Stimulated activated CD4-positive, alpha-beta T cell treated with anti-CD3 and anti-CD28 coated beads, Interleukin-2, amount 100 ng/mL, for 24 hours (primary cell): ENCODE measurements around the gene RPS19.

ENCODE experiments used
- DNase-seq, 2 donors: peaks; one replicate each; pipeline ENCODE4 v3.0.0-alpha.2; 2020

RPS19 gene

DNA sequence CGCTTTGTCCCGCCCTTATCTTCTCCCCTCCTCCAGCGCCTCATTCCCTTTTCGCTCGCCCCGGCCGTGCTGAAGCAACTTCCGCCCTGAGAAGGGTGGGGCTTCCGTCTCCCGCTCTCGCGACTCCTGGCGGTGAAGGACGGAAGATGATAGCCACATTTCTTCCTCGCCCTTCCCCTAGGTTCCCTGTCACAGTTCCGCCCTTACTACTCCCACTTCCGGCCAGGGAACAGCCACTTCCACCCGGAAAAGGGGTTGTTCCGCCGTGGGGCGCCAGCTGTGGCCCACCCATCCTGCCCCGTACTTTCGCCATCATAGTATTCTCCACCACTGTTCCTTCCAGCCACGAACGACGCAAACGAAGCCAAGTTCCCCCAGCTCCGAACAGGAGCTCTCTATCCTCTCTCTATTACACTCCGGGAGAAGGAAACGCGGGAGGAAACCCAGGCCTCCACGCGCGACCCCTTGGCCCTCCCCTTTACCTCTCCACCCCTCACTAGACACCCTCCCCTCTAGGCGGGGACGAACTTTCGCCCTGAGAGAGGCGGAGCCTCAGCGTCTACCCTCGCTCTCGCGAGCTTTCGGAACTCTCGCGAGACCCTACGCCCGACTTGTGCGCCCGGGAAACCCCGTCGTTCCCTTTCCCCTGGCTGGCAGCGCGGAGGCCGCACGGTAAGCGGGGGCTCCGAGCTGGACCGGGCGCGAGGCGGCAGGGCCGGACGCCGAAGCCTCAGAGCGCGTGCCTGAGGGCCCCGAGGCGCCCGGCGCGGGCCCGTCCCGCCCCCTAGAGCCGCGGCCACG lies at the start of gene RPS19:
Gene RPS19, plus strand, starts transcription at position 638 of the 801 bp plus-strand sequence. CDS start 520 bp downstream, outside the sequence.
- DNase-seq: peak; percentile 98 to 99

DNA sequence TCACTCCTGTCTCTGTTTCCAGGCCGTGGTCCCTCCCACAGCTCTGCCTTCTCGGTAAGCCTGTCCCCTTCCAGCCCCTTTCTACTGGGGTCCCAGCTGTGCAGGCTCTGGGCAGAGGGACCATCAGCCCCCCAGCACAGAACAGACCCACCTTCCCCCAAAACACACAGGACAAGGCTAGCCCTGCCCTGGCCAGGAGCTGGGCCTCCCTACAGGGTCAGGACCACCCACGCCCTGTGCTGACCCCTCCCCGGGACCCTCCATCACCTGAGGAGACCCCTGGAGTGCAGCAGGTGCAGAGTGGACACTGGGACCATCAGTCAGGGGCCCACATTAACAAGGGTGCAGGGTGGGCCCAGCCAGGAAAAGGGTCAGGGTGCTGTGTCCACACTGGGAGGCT lies 49.8 kb upstream of the RPS19 start:
- DNase-seq: no peak

DNA sequence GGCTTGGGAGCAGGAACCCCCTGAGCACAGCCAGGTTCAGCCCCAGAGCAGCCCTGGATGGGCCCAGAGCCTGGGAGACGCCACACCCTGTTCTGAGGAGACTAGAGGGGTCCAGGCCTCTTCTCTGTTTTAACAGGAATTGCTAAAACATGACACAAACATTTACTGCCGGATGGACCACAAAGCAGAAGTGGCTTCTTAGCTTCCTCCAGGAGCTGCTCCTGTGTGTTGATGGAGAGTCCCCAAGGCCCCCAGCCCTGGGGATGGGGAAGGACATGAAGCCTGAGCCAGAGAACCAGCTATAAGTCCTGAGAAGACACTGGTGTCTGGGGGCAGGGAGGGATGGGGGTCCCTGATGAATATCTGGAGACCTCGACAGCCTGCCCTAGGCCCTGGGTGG lies 49.0 kb upstream of the RPS19 start:
- no peak for DNase-seq

DNA sequence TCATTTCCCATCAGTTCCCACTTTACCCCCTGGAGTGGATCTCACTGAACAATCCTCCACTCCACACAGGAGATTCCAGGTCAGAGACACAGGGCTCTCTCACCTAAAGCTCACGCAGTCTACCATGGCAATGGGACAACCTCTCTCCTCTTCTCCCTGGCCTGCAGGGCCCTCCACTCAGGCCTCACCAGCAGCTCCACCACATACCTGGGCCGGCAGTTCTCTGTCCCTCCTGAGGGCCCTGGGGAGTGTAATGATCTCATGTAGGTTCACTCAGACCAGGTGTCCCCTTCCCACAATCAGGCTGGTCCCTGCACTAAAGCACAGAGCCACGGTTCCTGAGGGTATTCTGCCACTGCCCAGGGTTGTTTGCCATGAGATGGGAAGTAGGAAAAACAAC lies 48.1 kb upstream of the RPS19 start:
- DNase-seq: no peak

DNA sequence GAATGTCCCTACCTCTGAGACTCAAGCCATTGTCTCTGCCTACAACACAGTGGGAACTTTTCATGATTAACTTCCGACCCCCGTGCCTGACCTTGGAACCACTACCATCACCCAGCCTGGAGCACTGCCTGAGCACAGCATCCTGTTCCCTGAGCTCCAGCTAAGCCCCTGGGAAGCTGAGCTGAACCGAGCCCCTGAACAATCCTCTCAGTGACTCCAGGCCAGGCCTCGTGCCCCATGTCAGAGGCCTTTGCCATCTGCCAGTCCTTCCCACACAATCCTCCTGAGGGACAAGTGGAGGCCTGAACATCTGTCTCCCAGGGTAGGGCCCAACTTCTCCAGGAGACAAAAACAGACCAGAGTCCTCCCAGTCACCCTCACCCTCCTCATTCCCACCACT lies 46.1 kb upstream of the RPS19 start:
- no peak for DNase-seq

DNA sequence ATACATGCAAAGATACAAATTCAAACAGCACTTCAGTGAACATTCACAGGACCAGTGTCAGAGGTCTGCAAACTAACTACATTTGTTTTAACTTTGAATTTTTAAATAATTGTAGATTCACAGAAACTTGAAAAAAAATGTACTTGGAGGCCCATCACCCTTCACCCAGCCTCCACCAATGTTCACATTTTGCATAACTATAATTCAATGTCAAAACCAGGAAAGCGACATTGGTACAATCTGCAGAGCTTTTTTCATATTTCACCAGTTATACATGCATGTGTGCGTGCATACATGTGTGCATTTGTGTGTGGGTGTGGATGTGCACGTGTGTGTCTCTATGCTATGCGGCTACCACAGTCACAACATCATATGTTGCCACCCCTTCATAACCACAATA lies 44.8 kb upstream of the RPS19 start:
- no peak for DNase-seq

DNA sequence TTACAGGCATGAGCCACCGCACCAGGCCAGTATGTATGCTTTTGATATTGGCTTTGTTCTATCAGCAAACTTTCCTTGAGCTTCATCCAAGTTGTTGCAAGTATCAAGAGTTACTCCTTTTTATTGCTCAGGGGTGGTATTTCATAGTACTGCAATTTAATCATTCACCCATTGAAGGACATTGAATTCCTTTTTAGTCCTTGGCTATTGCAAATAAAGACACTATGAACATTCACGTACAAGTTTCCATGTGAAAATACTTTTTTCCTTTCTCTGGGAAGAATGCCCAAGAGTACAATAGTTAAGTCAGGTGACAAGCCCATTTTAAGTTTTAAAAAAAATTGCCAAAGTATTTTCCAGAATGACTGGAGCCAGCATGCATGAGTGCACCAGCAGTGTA lies 43.3 kb upstream of the RPS19 start:
- DNase-seq: no peak

DNA sequence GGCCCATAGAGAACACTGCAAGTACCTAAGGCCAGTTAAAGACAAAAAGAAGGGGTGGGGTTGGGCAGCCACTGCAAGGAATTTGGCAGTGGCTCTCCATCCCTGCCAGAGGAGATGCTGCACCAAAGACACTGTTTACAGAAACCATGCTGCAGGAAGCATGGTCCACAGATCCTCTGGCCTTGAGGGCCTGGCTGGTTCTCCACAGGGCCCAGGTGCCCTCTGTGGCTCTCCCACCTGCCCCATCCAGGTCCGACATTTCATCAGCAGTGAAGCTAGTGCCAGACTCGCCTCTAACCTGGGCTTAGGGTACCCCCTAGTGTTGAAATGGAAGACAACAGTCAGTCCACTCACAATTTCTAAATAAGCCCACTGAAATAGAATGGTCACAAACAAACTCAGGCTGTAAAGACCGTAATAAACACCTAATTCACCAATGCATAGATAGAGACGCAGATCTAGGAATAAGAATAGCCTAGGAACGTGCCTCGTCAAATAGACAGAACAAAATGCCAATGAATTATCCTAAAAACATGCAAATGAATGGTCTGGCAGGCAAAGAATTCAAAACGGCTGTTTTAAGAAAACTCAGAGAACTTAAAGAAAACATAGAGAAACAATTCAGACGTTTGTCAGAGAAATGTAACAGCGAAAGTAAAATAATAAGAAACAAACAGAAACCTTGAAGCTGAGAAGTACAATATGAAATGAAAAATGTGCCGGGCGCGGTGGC lies 38.9 kb upstream of the RPS19 start:
- peak; percentile 30 to 53 for DNase-seq

DNA sequence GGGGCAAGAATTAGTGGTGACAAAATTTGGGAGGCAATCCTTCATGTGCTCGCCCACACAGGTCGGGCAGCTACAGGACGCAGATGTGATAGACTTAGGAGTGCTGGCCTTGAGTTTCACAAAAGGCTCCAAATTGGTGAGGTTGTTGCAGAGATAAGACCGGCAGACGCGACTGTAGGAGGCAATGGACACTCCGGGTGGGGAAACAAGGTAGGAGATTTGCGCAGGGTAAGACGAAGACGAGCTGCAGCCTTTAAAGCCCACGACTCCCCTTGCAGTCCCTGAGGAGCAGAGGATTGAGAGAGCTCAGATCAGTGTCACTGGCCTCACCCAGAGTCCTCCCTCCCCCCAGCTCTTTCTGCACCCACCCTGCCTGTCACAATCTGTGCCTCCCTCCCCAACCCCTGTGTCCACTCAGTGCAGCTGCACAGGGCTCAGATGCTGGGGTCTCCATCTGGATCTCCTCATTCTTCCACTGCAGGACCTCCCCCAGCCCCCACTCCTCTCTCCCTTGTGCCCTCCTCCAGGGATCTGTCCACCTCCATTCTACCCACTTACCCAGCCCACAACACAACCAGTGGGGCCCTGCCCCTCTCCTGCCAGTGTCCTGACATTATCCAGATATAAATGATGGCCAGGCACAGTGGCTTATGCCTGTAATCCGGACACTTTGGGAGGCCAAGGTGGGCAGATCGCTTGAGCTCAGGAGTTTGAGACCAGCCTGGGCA lies 21.9 kb upstream of the RPS19 start:
- DNase-seq: no peak

DNA sequence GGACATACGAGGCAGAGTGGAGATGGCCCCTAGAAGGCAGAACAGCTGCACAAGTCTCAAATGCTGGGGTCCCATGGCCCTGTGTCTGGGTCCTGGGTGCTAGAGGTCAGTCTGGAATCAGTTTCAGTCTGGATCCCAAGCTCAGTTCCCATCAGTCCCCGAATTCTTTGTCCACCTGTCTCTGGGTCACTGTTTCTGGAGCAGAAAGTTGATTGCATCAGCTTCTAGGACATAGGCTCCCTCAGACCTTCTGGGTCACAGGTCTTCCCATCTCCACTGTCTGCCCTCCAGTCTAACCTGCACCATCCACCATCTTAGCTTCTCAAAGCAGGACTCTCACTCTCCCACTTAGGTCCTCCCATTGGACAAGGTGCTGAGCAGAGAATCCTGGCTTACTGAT lies 20.8 kb upstream of the RPS19 start:
- DNase-seq: no peak

DNA sequence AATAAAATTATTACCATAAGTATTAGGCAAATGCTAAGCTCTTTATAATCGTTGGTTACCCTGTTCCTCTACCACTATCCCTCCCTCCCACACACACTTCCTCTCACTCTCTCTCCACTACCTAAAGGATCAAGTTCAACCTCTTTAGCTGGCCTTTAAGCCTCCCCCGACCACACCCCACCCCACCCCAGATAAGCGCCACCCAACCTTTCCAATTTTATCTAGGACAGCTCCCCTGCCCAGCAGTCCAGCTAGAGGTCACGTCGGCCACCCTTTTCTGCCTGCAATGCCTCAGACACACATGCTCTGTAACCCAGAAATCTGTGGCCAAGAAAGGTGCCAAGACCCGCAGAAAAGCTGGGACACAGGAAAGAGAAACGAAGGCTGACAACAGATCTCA lies 16.7 kb upstream of the RPS19 start:
- DNase-seq: no peak

DNA sequence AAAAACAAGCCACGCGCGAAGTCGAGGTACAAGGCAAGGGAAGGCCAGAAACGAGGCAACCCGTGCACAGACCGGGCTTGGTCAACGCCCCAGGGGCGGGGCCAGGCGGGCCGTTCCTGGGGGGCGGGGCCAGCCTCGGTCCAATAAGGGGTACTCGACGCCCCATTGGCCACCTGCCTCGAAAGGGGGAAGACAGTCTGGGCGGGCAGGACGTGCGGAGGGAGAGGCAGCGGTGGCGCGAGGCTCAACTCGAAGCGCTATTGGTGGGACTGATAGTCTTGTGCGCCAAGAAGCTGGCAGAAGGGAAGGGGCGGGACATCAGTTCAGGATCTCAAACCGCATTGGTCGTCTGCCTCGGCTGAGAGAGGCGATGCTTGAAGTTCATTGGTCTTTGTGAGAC lies 15.5 kb upstream of the RPS19 start, which contains the start of gene LYPD4:
Gene LYPD4, minus strand, starts transcription at position 83 of the 400 bp plus-strand sequence. CDS start 5,398 bp downstream, outside the sequence.
- DNase-seq: no peak

DNA sequence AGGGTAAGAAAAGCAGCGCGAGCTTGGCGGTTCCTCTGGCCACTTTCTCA lies 15.2 kb upstream of the RPS19 start, which contains the start of gene DMRTC2:
Gene DMRTC2, plus strand, starts transcription at position 42 of the 50 bp plus-strand sequence. CDS start 2,387 bp downstream, outside the sequence.
- no peak for DNase-seq

DNA sequence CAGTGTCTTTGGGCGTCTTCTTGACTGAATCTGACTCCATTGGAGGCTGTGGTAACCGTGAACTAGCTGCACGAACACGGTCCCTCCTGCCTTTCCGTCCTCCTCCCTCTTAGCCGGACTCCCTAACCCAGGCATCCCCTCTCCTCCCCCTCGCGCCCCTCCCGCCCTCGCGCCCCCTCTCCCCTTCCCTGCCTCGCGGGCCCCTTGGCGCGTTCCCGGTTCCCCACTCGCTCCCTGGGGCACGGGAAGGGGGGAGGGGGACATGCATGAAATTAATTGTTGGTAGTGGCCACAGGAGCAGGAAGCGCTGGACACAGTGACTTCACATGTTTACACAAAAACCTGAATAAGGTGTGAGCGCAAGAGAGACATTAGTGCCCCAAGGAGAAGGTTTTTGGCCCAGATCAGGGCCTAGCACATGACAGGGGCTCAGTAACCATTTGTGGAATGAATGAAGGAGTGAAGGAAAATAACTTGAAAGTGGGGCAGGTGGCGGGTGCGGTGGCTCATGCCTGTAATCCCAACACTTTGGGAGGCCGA lies 14.9 kb upstream of the RPS19 start:
- DNase-seq: no peak

DNA sequence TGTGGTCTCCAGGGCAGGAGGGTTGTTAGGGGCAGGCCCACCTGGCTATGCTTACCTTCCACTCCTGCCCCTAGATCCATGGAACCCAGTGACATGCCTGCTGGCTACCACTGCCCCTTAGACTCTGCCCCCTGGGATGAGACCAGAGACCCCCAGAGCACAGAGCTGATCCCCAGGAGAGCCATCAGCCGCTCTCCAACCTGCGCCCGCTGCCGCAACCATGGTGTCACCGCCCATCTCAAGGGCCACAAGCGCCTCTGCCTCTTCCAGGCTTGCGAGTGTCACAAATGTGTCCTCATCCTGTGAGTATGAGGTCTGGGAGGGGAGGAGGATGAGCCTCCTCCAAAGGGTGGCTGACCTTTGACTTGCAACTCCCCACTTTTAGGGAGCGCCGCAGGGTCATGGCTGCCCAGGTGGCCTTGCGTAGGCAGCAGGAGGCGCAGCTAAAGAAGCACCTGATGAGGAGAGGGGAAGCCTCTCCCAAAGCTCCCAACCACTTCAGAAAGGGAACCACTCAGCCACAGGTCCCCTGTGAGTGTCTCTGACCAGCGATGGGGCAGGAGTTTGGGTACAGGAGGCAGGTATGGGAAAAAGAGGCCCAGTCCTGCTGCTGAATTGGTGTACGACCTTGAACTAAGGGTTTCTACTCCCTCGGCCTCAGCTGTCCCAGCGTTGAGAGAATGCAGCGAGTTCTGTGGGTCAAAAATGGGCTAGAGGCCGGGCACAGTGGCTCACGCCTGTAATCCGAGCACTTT lies 12.5 kb upstream of the RPS19 start:
- DNase-seq: no peak

DNA sequence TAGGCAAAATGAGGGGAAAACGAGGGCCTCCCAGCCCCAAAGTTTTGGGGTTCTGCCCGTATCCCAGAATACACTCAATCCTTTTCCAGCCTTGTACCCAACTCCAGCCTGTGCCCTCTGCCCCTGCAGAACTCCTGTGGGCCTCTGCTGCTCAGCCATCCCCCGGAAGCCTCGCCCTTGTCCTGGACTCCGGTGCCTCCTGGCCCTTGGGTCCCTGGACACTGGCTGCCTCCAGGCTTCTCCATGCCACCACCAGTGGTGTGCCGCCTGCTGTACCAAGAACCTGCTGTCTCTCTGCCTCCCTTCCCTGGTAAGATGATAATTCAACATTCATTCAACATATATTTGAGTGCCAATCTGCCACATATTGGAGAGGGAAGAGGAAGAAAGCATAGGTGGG lies 11.4 kb upstream of the RPS19 start:
- DNase-seq: no peak

DNA sequence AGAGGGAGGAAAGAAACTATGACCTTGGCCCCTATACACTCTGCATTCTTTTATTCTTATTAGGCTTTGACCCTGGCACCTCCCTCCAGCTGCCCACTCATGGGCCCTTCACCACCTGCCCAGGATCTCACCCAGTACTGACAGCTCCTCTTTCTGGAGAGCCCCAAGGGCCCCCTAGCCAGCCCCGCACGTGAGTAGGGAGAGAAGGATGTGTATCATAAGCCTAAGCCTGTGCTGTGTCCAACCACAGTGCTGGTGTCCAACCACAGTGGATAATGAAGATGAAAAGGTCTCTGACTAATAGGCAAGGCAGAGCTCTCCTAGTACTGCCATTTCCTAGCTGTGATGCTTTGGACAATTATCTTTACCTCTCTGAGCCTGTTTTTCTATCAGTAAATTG lies 11.0 kb upstream of the RPS19 start:
- no peak for DNase-seq

DNA sequence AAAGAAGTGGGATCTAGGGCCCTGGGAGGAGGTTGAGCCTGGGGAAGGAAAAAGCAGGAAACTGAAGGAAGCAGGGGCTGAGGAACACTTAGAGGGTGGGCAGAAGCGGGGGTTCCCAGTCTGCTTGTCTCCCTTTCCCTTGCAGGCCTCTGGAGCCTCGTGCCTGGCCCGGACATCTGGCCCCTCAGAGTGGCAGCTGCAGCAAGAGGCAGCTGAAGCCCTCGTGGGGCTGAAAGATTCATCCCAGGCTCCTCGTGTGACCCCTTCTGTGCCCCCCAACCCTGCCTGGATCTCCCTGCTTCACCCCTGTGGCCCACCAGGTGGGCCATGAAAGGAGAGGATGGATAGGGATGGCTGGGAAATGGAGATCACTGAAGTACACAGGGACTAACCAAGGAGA lies 9.7 kb upstream of the RPS19 start:
- no peak for DNase-seq

DNA sequence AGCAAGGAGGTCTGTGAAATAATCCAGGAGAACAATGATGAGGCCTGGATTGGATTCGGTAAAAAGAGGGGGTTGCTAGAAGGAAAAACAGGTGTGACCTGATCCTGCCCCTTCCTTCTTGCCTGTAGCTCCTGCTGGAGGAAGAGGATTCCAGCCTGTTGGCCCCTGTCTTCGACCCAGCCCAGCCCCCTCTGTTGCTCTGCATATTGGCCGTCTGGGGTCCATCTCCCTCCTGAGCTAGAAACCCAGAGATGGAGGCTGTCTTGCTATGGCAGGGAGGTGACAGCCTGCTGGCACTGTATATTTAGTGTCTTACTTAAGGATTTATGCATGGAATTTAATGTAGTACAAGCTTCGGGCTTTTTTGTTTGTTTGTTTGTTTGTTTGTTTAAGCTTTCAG lies 8.6 kb upstream of the RPS19 start:
- DNase-seq: no peak

DNA sequence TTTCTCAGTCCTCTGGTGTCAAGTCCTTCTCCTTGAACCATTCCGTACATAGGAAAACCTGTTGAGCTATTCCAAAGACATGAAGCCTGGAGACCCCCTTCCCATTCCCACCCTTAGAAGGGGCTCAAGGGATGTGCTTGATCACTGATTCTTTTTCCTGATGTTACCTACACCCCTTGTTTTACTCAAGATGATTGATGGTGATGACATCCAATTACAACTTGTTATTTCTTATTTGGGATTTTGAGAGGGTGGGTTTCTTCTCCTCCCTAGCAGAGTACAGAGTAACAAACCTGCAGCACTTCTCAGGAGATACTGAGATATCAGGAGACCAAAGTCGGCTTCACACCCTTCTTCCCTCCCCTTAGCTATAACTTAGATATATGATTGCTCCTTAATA lies 6.7 kb upstream of the RPS19 start:
- DNase-seq: no peak

DNA sequence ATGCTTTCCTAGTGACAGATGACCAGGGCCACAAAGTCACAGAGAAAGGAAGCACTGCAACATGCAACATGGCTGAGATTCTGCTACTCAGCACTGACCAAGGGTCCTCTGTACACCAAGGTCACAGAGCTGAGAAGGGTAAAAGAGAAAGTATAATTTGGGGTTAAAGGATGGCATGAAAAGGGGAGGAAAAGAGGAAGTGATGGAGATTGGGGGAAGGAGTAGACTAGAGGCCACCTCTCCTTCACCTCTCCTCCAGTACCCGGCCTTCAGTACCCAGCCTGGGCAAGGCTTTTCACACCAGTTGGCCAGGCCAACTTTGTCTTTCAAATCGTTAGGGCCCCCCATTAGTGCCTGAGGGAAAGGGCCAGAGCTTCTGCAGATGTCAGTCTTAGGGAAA lies 6.3 kb upstream of the RPS19 start:
- no peak for DNase-seq

DNA sequence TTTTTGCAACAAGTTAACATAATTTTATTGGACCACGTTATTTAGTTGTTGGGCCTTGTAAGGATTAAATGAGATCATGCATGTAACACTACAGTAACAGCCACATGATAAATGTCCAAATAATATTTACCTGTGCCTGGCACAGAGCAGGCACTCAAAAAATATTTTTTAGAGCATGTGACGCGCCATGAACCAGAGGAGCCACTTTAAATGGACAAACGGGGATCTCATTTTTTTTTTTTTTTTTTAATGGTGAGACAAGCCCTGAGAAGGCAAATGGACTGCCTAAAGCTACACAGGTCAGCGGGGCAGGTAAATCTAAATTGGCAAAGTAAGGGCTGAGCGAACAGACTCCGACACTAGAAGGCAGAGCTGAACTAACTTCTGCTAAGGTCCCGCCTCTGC lies 840 bp upstream of the RPS19 start:
- no peak for DNase-seq

DNA sequence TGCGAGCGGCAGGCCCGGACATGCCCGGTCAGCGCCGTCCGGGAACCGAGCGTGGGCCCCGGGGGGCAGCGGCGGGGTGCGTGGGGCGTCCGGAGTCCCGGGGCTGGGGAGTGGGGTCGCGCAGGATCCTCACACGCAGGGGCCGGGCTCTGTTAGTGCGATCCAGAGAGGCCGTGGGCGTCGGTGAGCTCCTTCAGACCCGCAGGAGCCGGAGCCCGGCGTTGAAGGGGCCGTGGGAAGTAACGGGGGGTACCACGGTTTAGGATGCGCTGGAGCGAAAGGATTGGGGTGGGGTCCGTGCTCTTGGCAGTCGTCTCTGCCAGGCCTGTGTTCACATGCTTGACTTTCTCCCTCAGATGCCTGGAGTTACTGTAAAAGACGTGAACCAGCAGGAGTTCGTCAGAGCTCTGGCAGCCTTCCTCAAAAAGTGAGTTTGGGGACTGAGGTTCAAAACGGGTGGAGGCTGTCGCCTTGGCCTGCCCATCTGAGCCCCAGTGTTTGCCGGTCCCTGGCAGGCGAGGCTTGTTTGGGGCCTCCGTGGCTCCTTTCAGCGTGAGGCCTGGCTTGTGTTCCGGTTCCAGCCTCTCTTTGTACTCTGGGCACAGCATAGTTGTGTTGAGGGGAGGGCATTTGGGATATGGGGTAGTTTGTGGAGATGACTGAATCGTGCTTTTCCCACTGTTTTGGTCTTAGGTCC lies 512 bp downstream of the RPS19 start:
- peak in 1 of 2 donors; percentile 50 for DNase-seq
